ENCODE results near the gene S100A10. TPM values are rescaled to one million over a fixed set of nuclear protein-coding genes. Genes with fewer than 3 reads are reported as not detected.

The S100A10 gene
- total and polyA plus RNA-seq, 2 experiments from 2014 or later: 35.9 to 634 TPM

GRCh38 chr1:152039461-152039860 is 45.8 kb upstream of the S100A10 start:
- no peaks in the 10 kb centered on the region for H3K36me3 ChIP-seq (ENCODE audit: insufficient read depth)
- Mint-ChIP-seq H3K27me3 (ENCODE audit: insufficient read depth, low read depth, poor library complexity) (peaks cover 18% of the 10 kb centered on the region), H3K27ac (no peak overlapping the region), H3K4me1 (peaks cover 27% of the 10 kb centered on the region), H3K4me3 (no peak overlapping the region), H3K36me3 (ENCODE audit: low read depth) (no peaks in the 10 kb centered on the region), H3K9me3 (no peaks in the 10 kb centered on the region)
- no peak for ATAC-seq
- H3F3A ChIP-seq (replicated peaks; ENCODE audit: low read depth): peaks cover 3% of the 10 kb centered on the region
- no peaks in the 10 kb centered on the region for H4K20me1 ChIP-seq (replicated peaks; ENCODE audit: insufficient read depth)
- TF ChIP-seq EZH2phosphoT487 (IDR thresholded peaks at IDR 0.05; ENCODE audit: unreplicated experiment) (no peak), STAT1 (IDR thresholded peaks at IDR 0.05; ENCODE audit: unreplicated experiment) (no peak), POLR2AphosphoS5 (IDR thresholded peaks at IDR 0.05; ENCODE audit: low read depth) (no peak), ZNF331 (CRISPR knock-in tag; IDR thresholded peaks at IDR 0.05; ENCODE audit: low read depth) (no peak), ETS1 (IDR thresholded peaks at IDR 0.05) (no peak), ZNF114 (CRISPR knock-in tag; IDR thresholded peaks at IDR 0.05) (no peak)
- H3K9me2 ChIP-seq (ENCODE audit: insufficient read depth): peaks cover 11% of the 10 kb centered on the region; the same call in 1 of the 2 replicates
- H3K79me2 ChIP-seq (replicated peaks; ENCODE audit: insufficient read depth): no peaks in the 10 kb centered on the region
- no peak overlapping the region for H3K27ac ChIP-seq (ENCODE audit: low read depth)
- no peak for DNase-seq (ENCODE audit: low spot score)
- no peak overlapping the region for H2AFZ ChIP-seq
- no peak overlapping the region for H3K4me3 ChIP-seq
- H3K4me2 ChIP-seq: no peak overlapping the region
- H3K4me1 ChIP-seq (ENCODE audit: insufficient read depth): peaks cover 33% of the 10 kb centered on the region
- H3K27me3 ChIP-seq (ENCODE audit: insufficient read depth): peaks cover 37% of the 10 kb centered on the region

GRCh38 chr1:152038871-152039270 is 45.2 kb upstream of the S100A10 start:
- Mint-ChIP-seq H3K4me1 (peaks cover 27% of the 10 kb centered on the region), H3K27ac (no peak overlapping the region)
- no peak for TF ChIP-seq POLR2AphosphoS5 (IDR thresholded peaks at IDR 0.05; ENCODE audit: low read depth)
- TF ChIP-seq ETS1 (IDR thresholded peaks at IDR 0.05): no peak
- TF ChIP-seq STAT1 (IDR thresholded peaks at IDR 0.05; ENCODE audit: unreplicated experiment): no peak
- no peak for TF ChIP-seq ZNF331 (CRISPR knock-in tag; IDR thresholded peaks at IDR 0.05; ENCODE audit: low read depth)
- TF ChIP-seq NANOG (IDR thresholded peaks at IDR 0.05; ENCODE audit: borderline replicate concordance): no peak
- TF ChIP-seq, protein P1, sequence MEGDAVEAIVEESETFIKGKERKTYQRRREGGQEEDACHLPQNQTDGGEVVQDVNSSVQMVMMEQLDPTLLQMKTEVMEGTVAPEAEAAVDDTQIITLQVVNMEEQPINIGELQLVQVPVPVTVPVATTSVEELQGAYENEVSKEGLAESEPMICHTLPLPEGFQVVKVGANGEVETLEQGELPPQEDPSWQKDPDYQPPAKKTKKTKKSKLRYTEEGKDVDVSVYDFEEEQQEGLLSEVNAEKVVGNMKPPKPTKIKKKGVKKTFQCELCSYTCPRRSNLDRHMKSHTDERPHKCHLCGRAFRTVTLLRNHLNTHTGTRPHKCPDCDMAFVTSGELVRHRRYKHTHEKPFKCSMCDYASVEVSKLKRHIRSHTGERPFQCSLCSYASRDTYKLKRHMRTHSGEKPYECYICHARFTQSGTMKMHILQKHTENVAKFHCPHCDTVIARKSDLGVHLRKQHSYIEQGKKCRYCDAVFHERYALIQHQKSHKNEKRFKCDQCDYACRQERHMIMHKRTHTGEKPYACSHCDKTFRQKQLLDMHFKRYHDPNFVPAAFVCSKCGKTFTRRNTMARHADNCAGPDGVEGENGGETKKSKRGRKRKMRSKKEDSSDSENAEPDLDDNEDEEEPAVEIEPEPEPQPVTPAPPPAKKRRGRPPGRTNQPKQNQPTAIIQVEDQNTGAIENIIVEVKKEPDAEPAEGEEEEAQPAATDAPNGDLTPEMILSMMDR (conservative IDR thresholded peaks at IDR 0.05; ENCODE audit: low read depth in 2 of 2): no peak
- no peak for TF ChIP-seq REST (IDR thresholded peaks at IDR 0.05; ENCODE audit: unreplicated experiment)
- no peak for TF ChIP-seq EZH2phosphoT487 (IDR thresholded peaks at IDR 0.05; ENCODE audit: unreplicated experiment)

More at GRCh38 chr1:152038871-152039270, 45.2 kb upstream of the S100A10 start:
- ATAC-seq (no peak), DNase-seq (ENCODE audit: low spot score) (no peak)
- Histone ChIP-seq H4K20me1 (replicated peaks; ENCODE audit: insufficient read depth) (no peaks in the 10 kb centered on the region), H3K36me3 (ENCODE audit: insufficient read depth) (no peaks in the 10 kb centered on the region), H3K27ac (ENCODE audit: low read depth) (no peak overlapping the region), H2AFZ (no peak overlapping the region), H3K4me3 (no peak overlapping the region), H3K27me3 (ENCODE audit: insufficient read depth) (peaks cover 37% of the 10 kb centered on the region), H3F3A (replicated peaks; ENCODE audit: low read depth) (no peaks in the 10 kb centered on the region; the same call in 1 of the 2 replicates), H3K79me2 (replicated peaks; ENCODE audit: insufficient read depth) (no peaks in the 10 kb centered on the region), H3K9me2 (ENCODE audit: insufficient read depth) (peaks cover 11% of the 10 kb centered on the region; the same call in 1 of the 2 replicates), H3K4me2 (no peak overlapping the region), H3K4me1 (ENCODE audit: insufficient read depth) (peaks cover 32% of the 10 kb centered on the region)
- Mint-ChIP-seq H3K9me3 (no peaks in the 10 kb centered on the region), H3K4me3 (no peak overlapping the region), H3K36me3 (ENCODE audit: low read depth) (no peaks in the 10 kb centered on the region), H3K27me3 (ENCODE audit: insufficient read depth, low read depth, poor library complexity) (peaks cover 14% of the 10 kb centered on the region)
